Mesenteric fat pad (tissue), 1 donor: ENCODE data around the gene DIPK1B. TPM values are rescaled to one million over a fixed set of nuclear protein-coding genes. Genes with fewer than 3 reads are reported as not detected.

Experiments
- DNase-seq: peaks from one replicate; pipeline ENCODE4 v3.0.0-alpha.2; 2020; ENCODE audit warnings: low spot score
- total RNA-seq: library from RNA; stranded (reverse); fragmentation: NEBNext Ultra II Directional; extraction: Animal tissue kit (Norgen Biotek cat#: 25700); gene quantifications from one replicate; pipeline ENCODE4 v1.2.1, GENCODE V29; 2021
- donor health status: DM: yes; HTN: yes; CAD: no.

The DIPK1B gene
- total RNA-seq, 1 donor from 2014 or later, result 3.9 TPM

GRCh38 chr9:136686794-136687711, 25.3 kb upstream of the DIPK1B start, which contains the start of gene AGPAT2:
Gene AGPAT2 (minus strand): TSS chr9:136687457. CDS start chr9:136687357, 100 bp downstream.
- no peak for DNase-seq

- DNase-seq, result no peak
Measured at GRCh38 chr9:136687721-136688223, 24.6 kb upstream of the DIPK1B start.

GRCh38 chr9:136688274-136689107, 23.9 kb upstream of the DIPK1B start:
- no peak for DNase-seq

- DNase-seq, result no peak
Measured at GRCh38 chr9:136689108-136689460, 23.3 kb upstream of the DIPK1B start.

GRCh38 chr9:136690104-136690805, 22.1 kb upstream of the DIPK1B start:
- DNase-seq, result no peak

- DNase-seq, result no peak
Measured at GRCh38 chr9:136690806-136691261, 21.5 kb upstream of the DIPK1B start.

GRCh38 chr9:136691316-136692184, 20.8 kb upstream of the DIPK1B start:
- no peak for DNase-seq

GRCh38 chr9:136692185-136693134, 19.9 kb upstream of the DIPK1B start:
- no peak for DNase-seq

GRCh38 chr9:136693135-136693489, 19.3 kb upstream of the DIPK1B start:
- no peak for DNase-seq

- no peak for DNase-seq
Measured at GRCh38 chr9:136693490-136694162, 18.7 kb upstream of the DIPK1B start.

- no peak for DNase-seq
Measured at GRCh38 chr9:136694163-136694871, 18.1 kb upstream of the DIPK1B start.

- no peak for DNase-seq
Measured at GRCh38 chr9:136694872-136695247, 17.5 kb upstream of the DIPK1B start.

GRCh38 chr9:136695435-136695895, 16.9 kb upstream of the DIPK1B start:
- DNase-seq, result no peak

- DNase-seq, result no peak
Measured at GRCh38 chr9:136695955-136696354, 16.4 kb upstream of the DIPK1B start.

GRCh38 chr9:136696502-136696901, 15.9 kb upstream of the DIPK1B start:
- no peak for DNase-seq

- no peak for DNase-seq
Measured at GRCh38 chr9:136697146-136697820, 15.1 kb upstream of the DIPK1B start.

GRCh38 chr9:136697821-136698526, 14.4 kb upstream of the DIPK1B start:
- no peak for DNase-seq
